ENCODE measurements around the gene BCKDHA. TPM values are rescaled to one million over a fixed set of nuclear protein-coding genes. Genes with fewer than 3 reads are reported as not detected.

The BCKDHA gene
- total and polyA plus RNA-seq, 2 of the 4 experiments (the other 2 are of a cell fraction) = 7.6 to 7.7 TPM

GRCh38 chr19:41363753-41364523, 33.7 kb upstream of the BCKDHA start, which contains the start of gene B9D2:
TSS of gene B9D2 (minus strand) at chr19:41364149. CDS start at chr19:41363519, 630 bp downstream.
- ChIA-PET CTCF (interaction anchor here (0.5 to 1.2 kb wide), 4 partner anchors 8 to 565 kb away, joined by 3 to 7 read pairs (median 4); partner anchors contain the start of genes EGLN2 and TGFB1), POLR2A (ENCODE audit: unreplicated experiment) (interaction anchor here (0.6 to 1.3 kb wide), 3 partner anchors 11 to 760 kb away, joined by 4 to 5 read pairs (median 4); no protein-coding TSS in a partner anchor)
- no peaks in the 10 kb centered on the region for H3K9me3 ChIP-seq (ENCODE audit: control insufficient read depth, insufficient read depth, low read length)
- ATAC-seq (ENCODE audit: low read depth) = peak; percentile 94
- H2AK5ac ChIP-seq (ENCODE audit: low read depth, low read length) = peak within 1 kb of the TSS; percentile 95
- peaks cover 13% of the 10 kb centered on the region for H3K9me1 ChIP-seq (ENCODE audit: insufficient read depth, low read length)
- in situ Hi-C loops (cut with MboI; ENCODE audit: low sequenced_read_pairs) (no loop called here), dilution Hi-C loops (cut with HindIII; ENCODE audit: low sequenced_read_pairs, unreplicated experiment) (no loop called here), intact Hi-C loops (cut with micrococcal nuclease) (no loop called here)
- TF ChIP-seq MAZ (IDR thresholded peaks at IDR 0.05; ENCODE audit: borderline replicate concordance, low read depth, low read length) (peak; percentile 64; the same call in 1 of the 2 replicates), USF2 (IDR thresholded peaks at IDR 0.05; ENCODE audit: low read depth, low read length) (peak; percentile 25; the same call in 1 of the 2 replicates), NFE2L2 (IDR thresholded peaks at IDR 0.05; ENCODE audit: low read depth, low read length) (no peak), MXI1 (IDR thresholded peaks at IDR 0.05; ENCODE audit: borderline replicate concordance, low read depth, low read length) (peak; percentile 36; the same call in 1 of the 2 replicates), CEBPB (IDR thresholded peaks at IDR 0.05; ENCODE audit: low read depth, low read length) (no peak), POLR2A (IDR thresholded peaks at IDR 0.05; ENCODE audit: low read depth, low read length) (peak; percentile 91)
- peak within 1 kb of the TSS; percentile 97 for H3K4ac ChIP-seq (ENCODE audit: low read depth, low read length)
- H3K36me3 ChIP-seq (ENCODE audit: control insufficient read depth, insufficient read depth, low read length) = no peaks in the 10 kb centered on the region
- H3K56ac ChIP-seq (ENCODE audit: extremely low read depth, insufficient read depth, low read length) = peak within 1 kb of the TSS; percentile 95
- peak within 1 kb of the TSS; percentile 97 for H2AK9ac ChIP-seq (replicated peaks; ENCODE audit: low read depth, low read length, poor library complexity)
- H4K91ac ChIP-seq (ENCODE audit: insufficient read depth, low read depth, low read length) = peak within 1 kb of the TSS; percentile 98
- peak within 1 kb of the TSS; percentile 67 for H3K4me3 ChIP-seq (ENCODE audit: insufficient read depth, low read depth, low read length)
- H3K18ac ChIP-seq (ENCODE audit: low read depth, low read length) = peak within 1 kb of the TSS; percentile 93
- peak within 1 kb of the TSS; percentile 93 for H3K27ac ChIP-seq (ENCODE audit: insufficient read depth, low read length)
- no peaks in the 10 kb centered on the region for H4K20me1 ChIP-seq (ENCODE audit: insufficient read depth, low read length)
- H3K23ac ChIP-seq (ENCODE audit: low read depth, low read length) = peak within 1 kb of the TSS; percentile 94
- peak within 1 kb of the TSS; percentile 86 for H2BK15ac ChIP-seq (ENCODE audit: low read depth, low read length)
- TSS peak; percentile 70 for BruUV-seq (replicated peaks)
- H2BK5ac ChIP-seq (ENCODE audit: low read depth, low read length, poor library complexity, severe bottlenecking) = peak within 1 kb of the TSS; percentile 97
- peak within 1 kb of the TSS; percentile 97 for H4K5ac ChIP-seq (ENCODE audit: low read depth, low read length)
- peaks cover 25 to 50% of the 10 kb centered on the region in 2 experiments for H3K79me1 ChIP-seq (ENCODE audit: low read depth in 1 of 2, low read length in 2 of 2)
- peak within 1 kb of the TSS; percentile 75 for H2BK20ac ChIP-seq (ENCODE audit: low read depth, low read length)
- peak within 1 kb of the TSS; percentile 90 for H3K9ac ChIP-seq (ENCODE audit: low read depth, low read length)
- WGBS, 2 experiments (ENCODE audit: extremely low coverage in 2 of 2, insufficient read length in 1 of 2) = 0% methylated on average over 10 of the region's 56 CpGs; no CpG with 5 or more reads in 1 of the 2 experiments
- H2AFZ ChIP-seq (replicated peaks; ENCODE audit: low read length, poor library complexity) = peak within 1 kb of the TSS; percentile 98
- no peaks in the 10 kb centered on the region for H3K27me3 ChIP-seq (ENCODE audit: control insufficient read depth, insufficient read depth, low read length)
- H3K4me2 ChIP-seq (ENCODE audit: low read depth, low read length) = peak within 1 kb of the TSS; percentile 94
- peak within 1 kb of the TSS; percentile 97 to 100 for H4K8ac ChIP-seq (ENCODE audit: low read depth in 2 of 2, low read length in 2 of 2)
- DNase-seq = peak; percentile 98
- H3K14ac ChIP-seq (replicated peaks; ENCODE audit: low read depth, low read length) = peak within 1 kb of the TSS; percentile 98
- peak within 1 kb of the TSS; percentile 91 for H2BK120ac ChIP-seq (ENCODE audit: low read depth, low read length)
- peaks cover 15% of the 10 kb centered on the region for H3K4me1 ChIP-seq (ENCODE audit: control insufficient read depth, insufficient read depth, low read length)
